Hematopoietic multipotent progenitor cell (in vitro differentiated cells): ENCODE measurements around the gene TJAP1. TPM values are rescaled to one million over a fixed set of nuclear protein-coding genes. Genes with fewer than 3 reads are reported as not detected.

ENCODE experiments used
- DNase-seq, 3 donors: peaks; one replicate each; pipeline ENCODE4 v3.0.0-alpha.2; 2011 to 2015; ENCODE audit warnings: low read depth in 2 of 3, low spot score in 2 of 3
- total RNA-seq: library from RNA; depleted of rRNA; stranded (reverse); fragments of >200 nt; gene quantifications from one replicate; pipeline ENCODE4 v1.2.3, GENCODE V29; 2012

The TJAP1 gene, protein sequence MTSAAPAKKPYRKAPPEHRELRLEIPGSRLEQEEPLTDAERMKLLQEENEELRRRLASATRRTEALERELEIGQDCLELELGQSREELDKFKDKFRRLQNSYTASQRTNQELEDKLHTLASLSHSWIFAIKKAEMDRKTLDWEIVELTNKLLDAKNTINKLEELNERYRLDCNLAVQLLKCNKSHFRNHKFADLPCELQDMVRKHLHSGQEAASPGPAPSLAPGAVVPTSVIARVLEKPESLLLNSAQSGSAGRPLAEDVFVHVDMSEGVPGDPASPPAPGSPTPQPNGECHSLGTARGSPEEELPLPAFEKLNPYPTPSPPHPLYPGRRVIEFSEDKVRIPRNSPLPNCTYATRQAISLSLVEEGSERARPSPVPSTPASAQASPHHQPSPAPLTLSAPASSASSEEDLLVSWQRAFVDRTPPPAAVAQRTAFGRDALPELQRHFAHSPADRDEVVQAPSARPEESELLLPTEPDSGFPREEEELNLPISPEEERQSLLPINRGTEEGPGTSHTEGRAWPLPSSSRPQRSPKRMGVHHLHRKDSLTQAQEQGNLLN
- total RNA-seq: 29.9 TPM

DNA sequence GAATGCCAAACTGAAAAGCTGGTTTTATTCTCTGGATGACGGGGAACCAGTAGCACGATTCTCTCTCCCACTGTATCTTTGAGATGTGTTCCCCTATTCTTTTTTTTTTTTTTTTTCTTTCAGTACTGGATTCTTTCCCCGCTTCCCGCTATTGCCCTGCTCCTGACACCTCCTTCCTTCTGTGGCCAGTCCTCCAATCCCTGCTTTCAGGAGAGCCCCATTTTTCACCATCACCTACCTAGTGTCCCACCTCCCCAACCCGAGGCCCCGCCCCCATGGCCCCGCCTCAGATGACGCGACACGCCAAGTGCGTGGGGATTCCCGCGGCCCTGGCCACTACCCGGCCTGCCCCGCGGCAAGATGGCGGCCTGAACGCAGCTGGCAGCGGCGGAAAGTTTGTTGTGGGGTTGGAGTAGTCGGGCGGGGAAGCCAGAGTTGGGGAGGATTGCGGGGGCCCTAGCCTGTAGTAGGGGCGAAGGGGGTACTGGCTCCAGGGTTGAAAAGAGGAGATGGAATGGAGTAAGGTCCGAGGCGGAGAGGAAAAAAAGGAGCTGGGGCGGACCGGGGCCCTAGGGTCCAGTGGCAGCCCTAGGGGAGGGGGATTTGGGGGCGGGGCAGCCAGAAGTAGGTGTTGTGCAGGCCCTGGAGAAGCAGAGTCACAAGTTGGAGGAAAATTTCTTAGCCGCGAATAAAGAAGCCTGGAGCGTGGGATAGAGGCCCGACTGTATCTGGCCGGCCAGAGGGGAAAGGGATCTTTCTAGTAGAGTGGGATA, at the start of gene TJAP1:
Gene TJAP1 (plus strand): TSS at position 336 of the 773 bp plus-strand sequence. CDS start 21,432 bp downstream, outside the sequence.
- DNase-seq: peak; percentile 86 to 94 (median 90)

DNA sequence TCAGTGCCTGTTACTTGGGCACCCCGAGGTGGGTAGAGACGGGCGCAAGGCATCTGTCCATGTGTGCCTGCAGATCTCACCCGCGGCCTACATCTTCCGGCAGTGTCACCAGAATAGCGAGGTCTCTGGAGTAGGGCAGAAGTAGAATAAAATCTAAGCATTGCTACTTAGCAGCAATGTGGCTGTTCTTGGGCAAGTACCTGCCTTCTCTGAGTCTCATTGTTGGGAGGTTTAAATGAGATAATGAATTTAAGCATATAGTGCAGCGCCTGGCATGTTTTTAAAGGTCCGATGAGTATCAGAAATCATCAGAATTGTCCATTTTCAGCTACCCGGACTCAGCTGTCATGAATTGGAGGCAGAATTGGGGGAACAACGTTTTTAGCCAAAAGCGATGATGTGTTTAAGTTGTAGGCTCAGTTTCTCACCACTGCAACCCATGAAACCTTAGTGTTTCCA, 49.2 kb upstream of the TJAP1 start:
- peak in 1 of 3 donors; percentile 5 for DNase-seq

DNA sequence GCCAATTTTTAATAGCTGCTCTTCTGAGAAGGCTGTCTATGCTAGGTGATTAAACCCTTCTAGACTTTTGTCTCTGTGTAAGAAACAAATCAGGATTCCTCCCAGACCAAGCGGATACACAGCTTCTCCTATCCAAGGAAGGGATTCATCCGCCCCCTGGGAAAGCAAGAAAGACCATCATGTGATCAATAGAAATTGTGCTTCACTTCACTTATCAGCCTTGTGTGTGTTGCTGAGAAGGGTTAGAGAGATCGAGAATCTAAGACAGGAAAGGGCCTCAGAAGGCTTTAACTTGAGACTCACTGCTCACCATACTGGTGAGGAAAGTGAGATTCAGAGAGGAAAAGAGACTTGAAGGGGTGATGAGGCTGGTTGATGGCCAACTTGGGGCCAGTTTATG, 48.5 kb upstream of the TJAP1 start:
- no peak for DNase-seq

DNA sequence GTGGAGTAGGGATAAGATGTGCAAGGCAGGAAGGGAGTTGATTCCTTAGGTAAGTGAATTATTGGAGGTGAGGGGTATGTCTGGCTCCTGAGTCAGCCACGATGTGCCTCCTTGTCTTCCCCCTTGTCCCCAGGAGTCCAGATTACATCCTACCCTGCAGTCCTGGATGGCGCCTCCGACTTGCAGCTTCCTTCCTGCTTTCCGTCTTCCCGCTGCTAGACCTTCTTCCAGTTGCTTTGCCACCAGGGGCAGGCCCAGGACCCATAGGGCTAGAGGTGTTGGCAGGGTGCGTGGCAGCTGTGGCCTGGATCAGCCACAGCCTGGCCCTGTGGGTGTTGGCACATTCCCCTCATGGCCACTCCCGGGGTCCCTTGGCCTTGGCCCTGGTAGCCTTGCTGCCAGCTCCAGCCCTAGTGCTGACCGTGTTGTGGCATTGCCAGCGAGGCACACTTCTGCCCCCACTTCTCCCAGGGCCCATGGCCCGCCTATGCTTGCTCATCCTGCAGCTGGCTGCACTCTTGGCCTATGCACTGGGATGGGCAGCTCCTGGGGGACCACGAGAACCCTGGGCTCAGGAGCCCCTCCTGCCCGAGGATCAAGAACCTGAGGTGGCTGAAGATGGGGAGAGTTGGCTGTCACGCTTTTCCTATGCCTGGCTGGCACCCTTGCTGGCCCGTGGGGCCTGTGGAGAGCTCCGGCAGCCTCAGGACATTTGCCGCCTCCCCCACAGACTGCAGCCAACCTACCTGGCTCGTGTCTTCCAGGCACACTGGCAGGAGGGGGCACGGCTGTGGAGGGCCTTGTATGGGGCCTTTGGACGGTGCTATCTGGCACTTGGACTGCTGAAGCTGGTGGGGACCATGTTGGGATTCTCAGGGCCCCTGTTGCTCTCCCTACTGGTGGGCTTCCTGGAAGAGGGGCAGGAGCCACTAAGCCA, 45.1 kb upstream of the TJAP1 start:
- no peak for DNase-seq

DNA sequence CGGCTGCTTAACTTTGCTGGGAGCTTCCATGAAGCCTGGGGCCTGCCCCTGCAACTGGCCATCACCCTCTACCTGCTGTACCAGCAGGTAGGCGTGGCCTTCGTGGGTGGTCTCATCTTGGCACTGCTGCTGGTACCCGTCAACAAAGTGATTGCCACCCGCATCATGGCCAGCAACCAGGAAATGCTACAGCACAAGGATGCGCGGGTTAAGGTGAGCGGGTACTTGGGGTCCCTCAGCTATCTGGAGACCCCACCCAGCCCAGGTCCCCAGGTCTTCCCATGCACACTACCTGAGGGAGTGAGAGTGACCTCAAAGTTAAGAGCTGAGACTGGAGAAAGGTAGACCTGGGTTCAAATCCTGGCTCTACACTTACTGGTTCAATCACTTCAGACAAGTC, 44.2 kb upstream of the TJAP1 start:
- no peak for DNase-seq

DNA sequence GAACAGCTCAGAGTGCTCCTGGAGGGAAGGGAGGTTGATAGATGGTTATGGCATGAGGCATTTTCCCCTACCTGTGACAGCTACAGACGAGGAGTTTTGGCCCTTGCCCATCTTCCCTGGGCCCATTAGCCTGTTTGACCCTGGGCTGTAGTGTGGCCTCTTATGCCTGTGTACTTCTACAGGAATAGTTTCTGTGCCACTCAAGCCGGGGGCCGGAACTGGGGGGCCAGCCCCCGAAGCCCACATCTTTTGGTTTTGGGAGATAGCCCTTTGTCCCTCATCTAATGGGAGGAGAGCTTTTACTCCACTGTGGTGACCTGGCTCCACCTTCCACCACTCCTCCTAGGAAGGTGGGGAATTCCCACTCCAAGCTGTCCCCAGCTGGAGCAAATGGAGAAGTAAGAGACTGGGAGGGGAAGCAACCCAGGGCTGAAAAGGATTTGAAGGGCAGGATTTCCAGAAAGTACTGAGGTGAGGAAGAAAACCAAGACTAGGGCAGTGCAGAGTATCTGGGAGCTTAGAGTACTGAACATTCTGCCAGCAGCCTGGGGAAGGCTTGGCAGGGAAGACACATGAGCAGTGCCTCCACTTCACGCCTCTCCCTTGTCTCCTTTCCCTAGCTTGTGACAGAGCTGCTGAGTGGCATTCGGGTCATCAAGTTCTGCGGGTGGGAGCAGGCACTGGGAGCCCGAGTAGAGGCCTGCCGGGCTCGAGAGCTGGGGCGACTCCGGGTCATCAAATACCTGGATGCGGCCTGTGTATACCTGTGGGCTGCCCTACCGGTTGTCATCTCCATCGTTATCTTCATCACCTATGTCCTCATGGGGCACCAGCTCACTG, 43.1 kb upstream of the TJAP1 start:
- no peak for DNase-seq

DNA sequence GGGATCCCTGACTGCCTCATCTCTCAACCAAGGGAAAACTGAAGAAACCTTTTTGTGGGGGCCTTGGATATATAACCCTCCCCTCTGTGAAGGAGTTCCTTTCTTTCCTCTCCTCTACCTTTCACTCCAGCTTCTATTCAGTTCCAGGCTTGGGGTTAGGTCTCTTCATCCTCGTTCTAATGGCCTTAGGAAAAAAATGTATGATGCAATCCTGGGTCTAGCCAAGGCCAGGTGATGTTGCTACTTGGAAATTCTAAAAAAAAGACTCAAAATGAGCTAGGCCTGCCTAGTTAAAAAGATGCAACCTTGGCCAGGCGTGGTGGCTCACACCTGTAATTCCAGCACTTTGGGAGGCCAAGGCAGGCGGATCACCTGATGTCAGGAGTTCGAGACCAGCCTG, 42.4 kb upstream of the TJAP1 start:
- no peak for DNase-seq

DNA sequence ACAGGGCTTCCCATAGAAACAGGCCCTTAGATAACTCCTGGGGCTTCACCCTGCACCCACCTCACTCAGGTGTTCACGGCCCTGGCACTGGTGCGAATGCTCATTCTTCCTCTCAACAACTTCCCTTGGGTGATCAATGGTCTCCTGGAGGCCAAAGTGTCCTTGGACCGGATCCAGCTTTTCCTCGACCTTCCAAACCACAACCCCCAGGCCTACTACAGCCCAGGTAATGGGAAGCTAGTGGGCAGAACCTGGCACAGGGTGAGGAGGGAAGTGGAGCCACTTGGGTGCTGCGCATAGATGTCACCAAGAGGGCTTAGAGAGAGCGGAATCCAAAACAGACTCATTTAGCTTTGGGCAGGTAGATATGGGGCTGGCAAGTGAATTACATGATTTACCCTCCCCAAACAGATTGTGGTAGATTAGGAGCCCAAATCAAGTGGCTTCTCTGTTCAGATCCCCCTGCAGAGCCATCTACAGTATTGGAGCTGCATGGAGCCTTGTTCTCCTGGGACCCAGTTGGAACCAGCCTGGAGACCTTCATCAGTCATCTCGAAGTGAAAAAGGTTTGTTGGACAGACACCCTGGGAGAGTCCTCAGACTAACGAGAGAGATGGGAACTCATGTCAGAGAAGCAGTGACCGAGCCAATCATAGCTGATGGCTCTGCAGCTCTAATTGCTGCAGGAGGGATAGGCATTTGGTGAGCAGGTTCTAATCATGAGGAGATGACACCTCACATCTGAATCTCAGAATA, 41.5 kb upstream of the TJAP1 start:
- DNase-seq: no peak

DNA sequence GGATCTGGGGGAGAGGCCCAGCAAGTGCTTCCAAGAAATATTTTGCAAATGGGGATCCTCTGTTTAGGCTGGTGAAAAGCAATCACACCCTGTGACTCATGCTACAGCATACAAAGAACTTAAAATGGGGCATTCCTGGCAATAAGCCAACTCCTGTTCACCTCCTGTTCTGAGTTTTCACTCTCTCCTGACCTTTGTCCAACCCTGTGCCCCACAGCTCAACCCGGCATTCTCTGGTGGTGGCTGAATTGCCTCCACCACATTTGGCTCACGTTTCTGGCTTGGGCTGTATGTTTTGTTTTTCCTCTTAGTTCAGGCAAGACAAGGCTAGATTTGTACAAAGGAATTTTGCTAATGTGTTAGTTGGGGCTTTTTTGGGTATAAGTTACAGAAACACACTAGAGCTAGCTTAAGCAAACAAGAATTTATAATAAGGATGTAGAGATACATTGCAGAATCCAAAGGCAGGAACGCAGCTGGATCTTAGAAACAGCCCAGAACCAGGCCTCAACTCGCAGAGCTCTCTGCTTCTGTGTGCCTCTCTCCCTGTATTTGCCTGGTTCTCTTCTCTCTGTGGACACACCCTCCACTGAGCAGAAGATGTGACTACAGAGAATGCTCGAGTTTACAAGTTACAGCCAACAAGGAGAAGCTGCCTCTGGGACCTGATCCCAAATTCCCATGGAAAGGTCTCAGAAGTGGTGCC, 40.6 kb upstream of the TJAP1 start:
- no peak for DNase-seq

DNA sequence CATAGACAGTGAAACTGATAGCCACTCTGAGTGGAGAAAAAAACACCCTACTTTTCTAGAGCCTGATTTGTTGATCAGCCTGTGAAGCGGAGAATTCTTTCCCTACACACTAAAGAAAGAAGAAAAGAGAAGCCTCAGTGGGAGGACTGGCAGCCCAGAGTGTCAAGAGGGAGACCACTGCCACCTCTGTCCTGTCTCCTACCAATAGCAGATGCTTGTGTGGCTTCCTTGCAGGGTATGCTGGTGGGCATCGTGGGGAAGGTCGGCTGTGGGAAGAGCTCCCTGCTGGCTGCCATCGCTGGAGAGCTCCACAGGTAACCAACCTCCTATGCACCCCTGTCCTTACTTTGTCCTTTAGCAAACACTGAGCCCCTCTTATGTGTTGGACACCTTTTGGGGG, 39.7 kb upstream of the TJAP1 start:
- DNase-seq: no peak

DNA sequence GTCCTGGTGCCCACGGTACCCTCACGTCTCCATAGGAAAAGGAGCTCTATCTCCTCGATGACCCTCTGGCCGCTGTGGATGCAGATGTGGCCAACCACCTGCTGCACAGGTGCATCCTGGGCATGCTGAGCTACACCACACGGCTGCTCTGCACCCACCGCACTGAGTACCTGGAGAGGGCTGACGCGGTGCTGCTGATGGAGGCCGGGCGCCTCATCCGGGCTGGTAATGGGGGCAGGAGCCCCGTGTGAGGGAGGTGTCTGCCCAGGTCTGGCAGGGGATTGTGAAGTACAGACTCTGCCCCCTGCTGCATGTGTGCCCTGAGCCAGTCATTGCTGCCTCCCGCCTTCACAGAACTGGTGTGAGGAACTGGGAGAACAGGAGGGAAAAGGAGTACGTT, 34.4 kb upstream of the TJAP1 start:
- no peak for DNase-seq

DNA sequence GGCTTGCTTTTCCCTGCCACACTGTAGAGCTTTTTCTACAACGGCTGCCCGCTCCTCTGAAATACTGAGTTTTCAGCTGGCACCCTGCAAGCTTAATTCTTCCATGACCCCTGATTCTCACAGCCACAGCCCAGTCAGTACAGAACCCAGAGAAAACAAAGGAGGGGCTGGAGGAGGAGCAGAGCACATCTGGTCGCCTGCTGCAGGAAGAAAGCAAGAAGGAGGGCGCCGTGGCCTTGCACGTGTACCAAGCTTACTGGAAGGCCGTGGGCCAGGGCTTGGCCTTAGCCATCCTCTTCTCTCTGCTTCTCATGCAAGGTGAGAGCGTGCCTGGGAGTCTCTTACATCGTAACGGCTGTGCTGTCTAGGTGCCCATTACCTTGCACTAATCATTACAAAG, 33.3 kb upstream of the TJAP1 start:
- DNase-seq: no peak

DNA sequence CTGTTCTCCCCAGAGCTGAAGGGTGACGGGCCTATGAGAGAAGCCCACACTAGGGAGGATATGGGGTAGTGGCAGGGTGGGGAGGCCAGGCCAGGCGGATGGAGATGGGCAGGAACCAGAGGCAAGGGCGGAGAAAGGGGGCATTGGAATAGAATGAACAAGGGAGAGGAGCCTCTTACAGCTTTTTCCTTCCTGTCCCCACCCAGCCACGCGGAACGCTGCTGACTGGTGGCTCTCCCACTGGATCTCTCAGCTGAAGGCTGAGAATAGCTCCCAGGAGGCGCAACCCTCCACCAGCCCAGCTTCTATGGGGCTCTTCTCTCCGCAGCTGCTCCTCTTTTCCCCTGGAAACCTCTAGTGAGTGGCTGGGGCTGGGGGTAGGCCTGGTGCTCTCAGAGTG, 32.8 kb upstream of the TJAP1 start:
- no peak for DNase-seq

DNA sequence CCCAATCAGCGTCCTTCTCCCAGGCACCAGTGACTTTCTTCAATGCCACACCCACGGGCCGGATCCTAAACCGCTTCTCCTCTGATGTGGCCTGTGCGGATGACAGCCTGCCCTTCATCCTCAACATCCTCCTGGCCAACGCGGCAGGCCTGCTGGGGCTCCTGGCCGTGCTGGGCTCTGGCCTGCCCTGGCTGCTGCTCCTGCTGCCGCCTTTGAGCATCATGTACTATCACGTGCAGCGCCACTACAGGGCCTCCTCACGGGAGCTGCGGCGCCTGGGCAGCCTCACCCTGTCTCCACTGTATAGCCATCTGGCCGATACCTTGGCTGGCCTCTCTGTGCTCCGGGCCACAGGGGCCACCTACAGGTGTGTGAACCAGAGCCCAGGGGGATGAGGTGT, 31.8 kb upstream of the TJAP1 start:
- DNase-seq: no peak

DNA sequence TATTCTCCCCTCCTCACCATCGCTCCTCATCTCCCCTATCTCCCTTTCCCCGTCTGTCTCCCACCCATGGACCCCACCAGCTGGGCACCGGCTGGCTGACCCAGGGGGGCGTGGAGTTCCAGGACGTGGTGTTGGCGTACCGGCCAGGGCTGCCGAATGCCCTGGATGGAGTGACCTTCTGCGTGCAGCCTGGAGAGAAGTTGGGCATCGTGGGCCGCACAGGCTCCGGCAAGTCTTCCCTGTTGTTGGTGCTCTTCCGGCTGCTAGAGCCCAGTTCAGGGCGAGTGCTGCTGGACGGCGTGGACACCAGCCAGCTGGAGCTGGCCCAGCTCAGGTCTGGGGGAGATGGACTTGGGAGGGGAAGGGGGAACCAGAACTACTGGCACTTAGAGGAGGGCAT, 29.8 kb upstream of the TJAP1 start:
- DNase-seq: no peak

DNA sequence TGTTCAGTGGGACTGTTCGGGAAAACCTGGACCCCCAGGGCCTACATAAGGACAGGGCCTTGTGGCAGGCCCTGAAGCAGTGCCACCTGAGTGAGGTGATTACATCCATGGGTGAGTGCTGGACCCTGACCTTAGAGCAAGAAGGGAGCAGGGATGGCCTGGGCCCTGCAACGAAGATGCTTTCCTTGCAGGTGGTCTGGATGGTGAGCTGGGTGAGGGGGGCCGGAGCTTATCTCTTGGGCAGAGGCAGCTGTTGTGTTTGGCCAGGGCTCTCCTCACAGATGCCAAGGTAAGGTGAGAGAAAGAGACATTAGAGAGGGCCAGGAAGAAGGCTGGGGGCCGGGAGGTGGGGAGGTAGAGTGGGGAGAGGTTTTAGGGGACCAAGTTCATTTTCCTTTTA, 28.5 kb upstream of the TJAP1 start:
- DNase-seq: no peak

DNA sequence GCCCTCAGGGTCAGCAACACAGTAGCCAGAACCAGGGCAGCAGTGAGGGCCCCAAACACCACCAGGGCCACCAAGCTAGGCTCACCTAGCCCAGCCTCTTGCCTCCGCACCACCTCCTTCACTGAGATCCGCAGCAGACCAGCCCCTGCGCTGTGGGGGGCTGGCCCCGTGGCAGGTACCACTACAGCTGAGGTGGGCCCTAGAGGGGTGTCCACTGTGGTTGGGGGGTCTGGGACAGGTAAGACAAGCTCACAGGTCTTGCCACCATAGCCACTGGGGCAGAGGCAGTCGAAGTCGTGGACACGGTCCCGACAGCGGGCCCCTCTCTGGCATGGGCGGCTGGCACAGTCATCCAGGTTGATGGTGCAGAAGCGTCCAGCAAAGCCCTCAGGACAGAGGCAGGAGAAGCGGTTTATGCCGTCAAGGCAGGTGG, 26.7 kb upstream of the TJAP1 start:
- no peak for DNase-seq

DNA sequence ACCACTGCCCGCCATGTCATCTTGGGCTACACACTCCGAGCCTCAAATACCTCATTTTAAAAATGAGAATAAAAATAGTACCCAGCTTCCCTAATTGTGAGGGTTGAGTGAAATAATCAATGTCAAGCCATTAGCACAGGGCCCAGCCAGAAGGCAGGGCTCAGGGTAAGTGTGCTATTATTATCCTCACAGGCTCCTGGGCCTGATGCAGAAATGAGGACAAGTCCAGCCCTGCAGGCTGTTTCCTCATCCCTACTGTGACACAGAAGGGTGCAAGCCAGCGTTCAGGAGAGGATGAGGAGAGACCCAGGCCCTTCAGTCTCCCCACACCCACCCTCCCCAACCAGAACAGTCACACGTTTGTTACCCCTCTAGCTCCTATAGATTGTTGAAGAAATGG, 26.0 kb upstream of the TJAP1 start:
- DNase-seq: no peak
